ENCODE data around the gene TEF.

Gene TEF

GRCh38 chr22:41353862-41354575 lies 27.7 kb upstream of the TEF start:
- no peak for DNase-seq (ENCODE audit: low read depth, low spot score)

- no peak for DNase-seq (ENCODE audit: low read depth, low spot score)
Measured at GRCh38 chr22:41354979-41355378, 26.8 kb upstream of the TEF start.

- no peak for DNase-seq (ENCODE audit: low read depth, low spot score)
Measured at GRCh38 chr22:41355895-41356294, 25.8 kb upstream of the TEF start.

- no peak for DNase-seq (ENCODE audit: low read depth, low spot score)
Measured at GRCh38 chr22:41356430-41357028, 25.2 kb upstream of the TEF start.

- DNase-seq (ENCODE audit: low read depth, low spot score), result no peak
Measured at GRCh38 chr22:41357191-41357590, 24.6 kb upstream of the TEF start.

- DNase-seq (ENCODE audit: low read depth, low spot score), result no peak
Measured at GRCh38 chr22:41358927-41359326, 22.8 kb upstream of the TEF start.

GRCh38 chr22:41359376-41359775 lies 22.4 kb upstream of the TEF start:
- no peak for DNase-seq (ENCODE audit: low read depth, low spot score)

GRCh38 chr22:41360126-41360525 lies 21.6 kb upstream of the TEF start:
- no peak for DNase-seq (ENCODE audit: low read depth, low spot score)

GRCh38 chr22:41361716-41362310 lies 19.9 kb upstream of the TEF start:
- no peak for DNase-seq (ENCODE audit: low read depth, low spot score)

- DNase-seq (ENCODE audit: low read depth, low spot score), result no peak
Measured at GRCh38 chr22:41362615-41363014, 19.1 kb upstream of the TEF start.

GRCh38 chr22:41364233-41364632 lies 17.5 kb upstream of the TEF start:
- DNase-seq (ENCODE audit: low read depth, low spot score), result no peak

GRCh38 chr22:41364955-41365354 lies 16.8 kb upstream of the TEF start:
- DNase-seq (ENCODE audit: low read depth, low spot score), result no peak

GRCh38 chr22:41365425-41365824 lies 16.3 kb upstream of the TEF start:
- no peak for DNase-seq (ENCODE audit: low read depth, low spot score)

GRCh38 chr22:41366323-41367029 lies 15.3 kb upstream of the TEF start:
- DNase-seq (ENCODE audit: low read depth, low spot score), result no peak

GRCh38 chr22:41367039-41367679 lies 14.6 kb upstream of the TEF start:
- DNase-seq (ENCODE audit: low read depth, low spot score), result no peak

GRCh38 chr22:41367680-41368542 lies 13.8 kb upstream of the TEF start:
- DNase-seq (ENCODE audit: low read depth, low spot score), result no peak

- no peak for DNase-seq (ENCODE audit: low read depth, low spot score)
Measured at GRCh38 chr22:41368543-41369423, 13.0 kb upstream of the TEF start.

GRCh38 chr22:41369424-41369745 lies 12.4 kb upstream of the TEF start:
- no peak for DNase-seq (ENCODE audit: low read depth, low spot score)

GRCh38 chr22:41369837-41370236 lies 11.9 kb upstream of the TEF start:
- DNase-seq (ENCODE audit: low read depth, low spot score), result no peak

- DNase-seq (ENCODE audit: low read depth, low spot score), result no peak
Measured at GRCh38 chr22:41377846-41378245, 3.9 kb upstream of the TEF start.
